ENCODE results near the gene LSM4.
A peak's percentile ranks its signal among the peaks of the same experiment; 100 is the strongest.

Gene LSM4

DNA sequence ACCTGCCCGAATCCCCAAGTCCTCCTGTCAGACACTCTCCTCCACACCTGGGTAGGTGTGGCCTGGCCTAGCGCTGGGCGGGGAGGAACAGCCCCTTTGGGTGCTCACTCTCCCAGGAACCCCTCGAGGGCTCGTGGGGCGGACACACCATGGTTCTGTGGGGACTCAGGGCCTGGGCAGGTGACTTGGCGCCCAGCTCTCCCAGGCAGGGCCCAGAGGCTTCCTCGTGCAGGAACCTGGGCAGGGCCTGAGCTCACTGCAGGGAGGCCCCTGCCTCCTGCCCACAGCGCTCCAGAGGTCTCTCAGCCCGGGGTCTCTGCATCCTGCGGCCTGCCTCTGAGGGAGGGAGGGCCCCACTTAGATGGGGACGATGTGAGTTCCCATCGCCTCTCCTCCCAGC lies 11.9 kb downstream of the LSM4 start:
- no peak for DNase-seq (ENCODE audit: low spot score)

DNA sequence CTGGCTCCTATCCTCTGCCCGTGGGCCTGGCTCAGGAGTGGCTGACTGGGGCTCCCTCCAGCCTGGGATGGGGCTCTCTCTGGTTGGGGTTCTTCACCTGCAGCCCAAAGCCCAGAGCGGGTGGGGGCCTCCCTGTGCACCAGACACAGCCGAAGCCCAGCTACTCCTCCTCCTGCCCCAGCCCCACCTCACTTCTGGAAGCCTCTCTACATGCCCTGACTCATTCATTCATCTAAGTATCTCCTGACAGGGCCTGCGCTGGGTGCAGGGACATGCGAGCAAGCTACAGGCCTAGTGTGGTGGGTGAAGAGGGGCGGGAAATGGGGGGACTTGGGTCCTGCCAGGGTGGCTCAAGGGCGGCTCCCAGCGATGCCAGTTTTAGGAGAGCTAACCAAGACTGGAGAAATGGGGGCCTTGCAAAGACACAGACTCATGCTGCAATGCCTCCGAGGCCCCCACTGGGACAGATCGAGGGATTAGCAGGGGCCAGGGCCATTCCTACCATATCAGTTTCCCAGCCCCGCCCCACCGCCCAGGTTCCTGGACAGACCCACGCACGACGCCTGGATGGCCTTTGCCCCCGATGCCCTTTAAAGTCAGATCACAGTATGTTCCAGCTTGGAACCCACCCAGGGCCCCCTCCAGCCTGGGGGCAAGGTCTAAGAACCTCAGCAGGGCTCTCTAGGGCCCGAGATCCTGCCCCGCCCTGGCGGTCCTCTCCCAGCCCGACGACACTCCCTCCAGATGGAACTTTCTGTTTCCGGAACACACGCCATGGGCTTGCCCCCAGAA lies 12.6 kb downstream of the LSM4 start:
- no peak for DNase-seq (ENCODE audit: low spot score)

DNA sequence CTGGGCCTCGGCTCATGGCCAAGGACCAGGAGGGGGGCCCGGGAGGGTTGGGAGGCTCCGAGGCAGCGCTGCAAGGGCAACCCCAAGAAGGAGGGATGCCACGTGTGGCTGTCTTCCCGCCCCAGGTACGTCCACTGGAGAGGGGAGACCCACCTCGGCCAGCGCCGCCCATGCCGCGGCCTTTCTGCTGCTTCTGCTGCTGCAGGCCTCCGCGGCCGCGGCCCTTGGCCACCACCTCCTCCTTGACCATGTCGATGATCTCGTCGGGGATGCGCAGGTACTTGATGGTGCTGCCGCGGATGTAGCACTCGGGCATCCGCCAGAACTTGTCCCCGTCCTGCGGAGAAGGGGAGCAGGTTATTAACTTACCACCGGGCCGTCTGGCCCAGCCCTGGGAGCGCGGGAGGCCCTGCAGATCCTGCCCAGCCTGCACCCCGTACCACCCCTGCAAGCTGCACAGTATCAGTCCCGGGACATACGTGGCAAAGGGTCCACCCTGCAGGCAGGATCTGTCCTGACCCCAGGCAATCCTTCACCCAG lies 13.3 kb downstream of the LSM4 start:
- no peak for DNase-seq (ENCODE audit: low spot score)

DNA sequence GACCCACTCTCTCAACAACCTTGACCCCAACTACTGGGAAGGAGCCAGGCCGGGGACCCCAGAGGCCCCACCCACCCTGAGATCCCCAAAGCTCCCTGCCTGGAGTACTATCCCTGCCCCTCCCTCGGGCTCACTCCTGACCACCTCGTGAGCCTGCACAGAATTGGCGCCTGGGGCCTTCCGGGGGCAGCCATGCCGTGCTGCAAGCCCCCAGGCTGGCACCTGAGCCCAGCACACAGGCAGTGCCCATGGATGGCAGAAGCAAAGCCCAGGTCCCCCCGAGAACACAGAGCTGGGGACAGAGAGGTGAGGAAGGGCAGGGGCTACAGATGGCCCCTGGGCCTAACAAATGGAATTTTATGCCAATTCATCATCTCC lies 13.9 kb downstream of the LSM4 start:
- no peak for DNase-seq (ENCODE audit: low spot score)

DNA sequence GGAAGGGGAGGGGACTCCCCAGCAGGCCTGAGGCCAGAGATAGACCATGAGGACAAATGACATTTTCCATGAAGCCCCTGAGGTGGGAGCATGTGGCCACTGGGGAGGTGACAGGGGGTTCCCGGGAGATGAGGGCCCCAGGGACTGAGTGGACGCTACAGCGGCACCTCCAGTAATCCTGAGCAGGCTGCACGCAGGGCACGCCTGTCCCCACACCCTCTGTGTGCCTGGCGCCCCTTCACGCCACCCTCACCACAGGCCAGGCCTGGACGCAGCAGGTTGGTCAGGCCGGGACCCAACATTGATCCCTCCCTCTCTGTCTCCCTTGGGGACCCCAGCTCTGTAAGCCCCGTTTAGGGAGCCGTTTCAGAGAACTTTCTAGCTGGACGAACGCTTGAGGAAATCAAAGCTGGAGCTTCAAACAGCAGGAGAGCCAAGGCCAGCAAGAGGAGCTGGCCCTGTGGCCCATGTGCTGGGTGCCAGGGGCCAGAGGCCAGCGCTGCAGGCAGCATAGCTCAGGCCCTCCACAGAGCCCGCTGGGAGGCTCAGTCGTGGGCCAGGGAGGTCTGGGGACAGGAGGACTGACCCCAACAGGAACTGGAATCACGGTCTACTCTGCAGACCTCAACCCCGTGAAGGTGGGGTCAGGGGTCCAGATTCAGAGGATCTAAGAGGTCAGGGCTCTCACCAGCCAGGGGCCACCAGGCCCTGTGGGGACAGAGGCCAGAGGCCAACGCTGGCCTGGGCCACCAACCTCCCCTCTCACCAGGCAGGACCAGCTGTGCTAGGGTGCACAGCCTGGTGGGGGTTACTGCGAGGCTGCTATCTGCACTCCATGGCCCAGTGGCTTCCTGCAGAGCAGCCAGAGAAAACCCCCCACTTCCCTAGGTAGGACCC lies 14.6 kb downstream of the LSM4 start:
- no peak for DNase-seq (ENCODE audit: low spot score)

DNA sequence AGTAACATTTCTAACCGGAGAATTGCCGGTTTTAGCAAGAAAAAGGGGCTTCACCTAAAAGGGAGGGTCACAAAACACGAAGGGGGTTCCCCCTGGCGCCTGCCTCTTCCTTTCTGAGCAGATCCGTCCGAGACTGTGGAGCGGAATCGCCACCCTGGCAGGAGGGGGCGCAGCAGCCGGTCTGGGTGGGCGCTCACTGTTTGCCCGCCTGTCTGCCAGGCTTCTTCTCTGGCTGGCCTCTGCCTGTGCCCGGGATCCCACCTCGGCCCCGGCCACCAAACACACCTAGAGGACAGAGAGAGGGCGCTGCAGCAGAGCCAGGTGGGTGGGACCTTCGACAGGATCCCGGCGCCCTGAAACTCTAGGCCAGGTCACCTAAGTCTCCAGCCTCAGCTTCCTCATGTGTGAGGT lies 15.6 kb downstream of the LSM4 start:
- no peak for DNase-seq (ENCODE audit: low spot score)

DNA sequence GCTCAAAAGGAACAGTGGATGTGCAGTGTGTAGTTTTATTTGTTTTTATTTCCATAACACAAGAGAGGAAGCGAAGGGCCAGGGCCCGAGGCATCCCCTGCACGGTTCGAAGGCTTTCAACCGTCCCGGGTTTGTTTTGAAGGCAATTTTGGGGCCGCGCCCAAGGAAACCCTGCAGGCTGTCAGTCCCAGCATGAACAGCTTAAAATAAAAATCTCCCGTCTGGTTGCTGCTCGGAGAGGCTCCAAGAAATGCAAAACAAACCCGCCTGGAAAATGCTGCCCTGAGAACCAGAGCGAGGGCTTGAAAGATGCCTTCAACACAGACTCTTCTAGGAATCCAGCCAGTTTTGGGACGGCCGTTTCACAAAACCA lies 16.0 kb downstream of the LSM4 start:
- DNase-seq (ENCODE audit: low spot score), result no peak

DNA sequence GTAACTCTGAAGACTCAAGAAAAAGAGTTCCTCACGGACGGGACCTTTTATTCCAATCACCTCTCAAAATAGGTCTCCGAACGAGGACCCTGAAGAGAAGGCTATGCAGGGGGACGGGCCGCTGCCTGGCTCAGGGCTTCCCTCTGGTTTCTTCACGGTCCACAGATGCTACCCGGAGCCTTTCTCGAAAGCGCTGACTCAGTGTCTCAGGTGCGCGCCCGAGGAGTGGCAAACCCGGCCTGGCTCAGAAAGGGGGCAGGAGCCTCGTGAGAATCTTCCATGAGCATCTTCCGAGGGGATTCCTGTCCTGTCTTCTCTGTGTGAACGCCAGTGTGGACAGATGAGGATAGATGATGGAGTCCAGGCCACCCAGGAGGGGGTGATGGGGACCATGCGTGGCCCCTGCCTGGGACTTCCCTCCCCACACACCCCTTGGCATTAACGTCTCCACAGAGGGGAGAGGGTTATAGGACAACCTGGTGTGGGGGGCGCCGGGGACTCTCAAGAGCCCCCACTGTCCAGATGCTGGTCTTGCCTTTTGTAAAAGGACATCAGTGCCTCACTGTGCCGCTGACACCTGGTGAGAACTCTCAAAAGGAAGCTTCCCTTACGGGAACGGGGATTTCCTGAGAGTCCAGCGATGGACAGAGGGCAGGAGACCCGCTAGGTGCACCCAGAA lies 16.5 kb downstream of the LSM4 start:
- no peak for DNase-seq (ENCODE audit: low spot score)

DNA sequence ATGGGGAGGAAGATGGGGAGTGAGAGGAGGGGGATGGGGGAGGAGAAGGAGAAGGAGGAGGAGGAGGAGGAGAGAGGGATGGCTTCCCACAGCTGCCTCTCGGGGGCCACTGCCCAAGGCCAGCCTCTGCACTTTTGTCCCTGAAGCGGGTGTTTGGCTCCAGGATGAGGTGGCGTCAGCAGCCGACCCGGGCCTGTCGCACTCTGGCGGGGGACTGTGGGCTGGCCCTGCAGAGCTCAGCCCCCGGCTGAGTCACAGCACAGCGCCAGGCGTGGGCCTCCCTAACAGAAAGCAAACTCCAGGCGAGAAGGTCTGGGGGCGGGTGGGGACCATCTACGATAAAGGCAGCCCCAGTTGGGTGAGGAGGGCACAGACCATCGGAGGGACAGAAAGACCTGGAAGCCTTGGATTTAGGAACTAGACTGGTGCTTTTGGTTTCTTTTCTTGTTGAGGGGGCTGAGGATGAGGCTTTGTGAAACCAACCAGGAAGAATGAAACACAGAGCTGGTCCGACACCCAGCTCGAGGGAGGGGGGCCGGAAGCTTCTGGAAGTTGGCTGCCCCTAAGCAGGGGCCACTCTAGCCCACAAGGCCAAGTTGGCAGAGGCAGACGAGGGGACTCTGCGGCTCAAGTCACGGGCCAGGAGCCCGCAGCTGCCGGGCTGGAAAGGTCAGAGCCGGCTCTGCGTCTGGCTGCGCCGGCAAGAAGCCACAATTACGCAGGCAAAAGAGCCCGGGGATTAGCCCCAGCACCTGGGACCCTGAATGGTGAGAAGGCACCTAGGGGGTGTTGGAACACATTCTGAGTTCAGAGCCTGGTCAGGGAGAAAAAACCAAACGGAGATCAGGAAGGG lies 18.2 kb downstream of the LSM4 start:
- no peak for DNase-seq (ENCODE audit: low spot score)

DNA sequence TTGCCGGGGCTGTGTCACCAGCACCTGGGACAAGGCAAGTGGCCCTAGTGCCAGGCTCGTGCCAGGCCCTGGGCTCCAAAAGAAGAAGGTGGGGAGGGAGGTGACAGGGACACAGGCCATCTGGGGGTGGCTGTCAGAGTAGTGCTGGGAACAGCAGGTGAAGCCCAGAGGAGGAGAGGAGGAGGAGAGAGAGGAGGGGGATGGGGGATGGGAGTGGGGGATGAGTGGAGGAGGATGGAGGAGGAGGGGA lies 18.7 kb downstream of the LSM4 start:
- DNase-seq (ENCODE audit: low spot score), result no peak

DNA sequence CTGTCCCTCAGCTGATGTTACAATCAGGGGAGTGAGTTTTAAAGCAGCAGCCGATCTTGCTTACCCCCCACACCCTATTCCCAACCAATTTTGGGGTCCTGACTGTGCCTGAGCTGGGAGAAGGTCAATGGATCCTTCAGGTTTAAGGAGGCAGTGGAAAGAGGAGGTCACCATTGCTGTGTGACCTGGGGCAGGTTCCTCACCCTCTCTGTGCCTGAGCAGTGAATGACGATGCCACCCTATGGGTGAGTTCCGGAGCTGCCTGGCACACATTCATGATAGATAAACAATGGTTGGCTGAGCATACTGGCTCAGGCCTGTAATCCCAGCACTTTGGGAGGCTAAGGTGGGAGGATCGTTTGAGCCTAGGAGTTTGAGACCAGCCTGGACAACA lies 21.2 kb downstream of the LSM4 start:
- no peak for DNase-seq (ENCODE audit: low spot score)

DNA sequence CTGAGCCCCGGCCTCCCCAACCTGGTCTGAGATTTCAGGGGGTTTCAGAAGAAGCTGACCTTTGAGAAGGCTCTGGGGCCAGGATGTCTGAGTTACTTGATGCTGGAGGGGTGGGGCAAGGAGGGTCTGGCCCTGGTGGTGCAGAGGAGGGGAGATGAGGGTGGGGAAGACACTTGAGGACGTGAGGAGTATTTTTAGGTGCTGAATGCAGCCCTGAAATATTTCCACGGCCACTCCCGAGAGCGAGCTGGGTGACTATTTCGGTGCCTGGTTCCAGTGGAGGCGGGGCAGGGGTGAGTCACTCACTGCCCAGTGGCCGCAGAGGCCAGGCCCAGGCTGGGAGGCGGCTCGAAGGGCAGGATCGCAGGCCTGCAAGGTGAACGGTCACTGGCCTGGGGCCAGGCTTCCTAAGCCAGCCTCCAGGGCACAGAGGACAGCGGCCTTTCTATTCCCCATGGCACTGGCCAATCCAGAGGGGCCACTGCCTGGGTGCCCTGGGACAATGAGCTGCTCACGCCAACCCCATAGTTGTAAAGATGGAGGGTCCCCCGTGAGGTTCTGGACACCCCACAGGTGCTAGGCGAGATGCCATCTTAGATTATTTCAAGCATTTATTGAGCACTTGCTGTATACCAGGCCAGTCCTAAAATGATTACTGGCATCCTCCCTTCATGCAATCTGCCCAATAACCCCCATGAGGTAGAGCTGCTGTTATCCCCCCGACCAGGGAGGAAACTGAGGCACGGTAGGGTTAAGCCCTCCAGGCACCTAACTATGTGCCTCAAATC lies 21.8 kb downstream of the LSM4 start:
- peak; percentile 88 for DNase-seq (ENCODE audit: low spot score)

DNA sequence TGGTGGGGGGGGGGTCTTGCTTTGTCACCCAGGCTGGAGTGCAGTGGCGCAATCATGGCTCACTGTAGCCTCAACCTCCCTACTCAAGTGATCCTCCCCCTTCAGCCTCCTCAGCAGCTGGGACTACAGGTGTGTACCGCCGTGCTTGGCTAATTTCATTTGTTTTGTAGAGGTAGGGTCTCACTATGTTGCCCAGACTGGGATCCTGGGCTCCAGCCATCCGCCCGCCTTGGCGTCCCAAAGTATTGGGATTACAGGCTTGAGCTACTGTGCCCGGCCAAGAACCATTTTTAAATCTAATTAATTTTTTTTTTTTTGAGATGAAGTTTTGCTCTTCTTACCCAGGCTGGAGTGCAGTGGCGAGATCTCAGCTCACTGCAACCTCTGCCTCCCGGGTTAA lies 23.2 kb downstream of the LSM4 start:
- DNase-seq (ENCODE audit: low spot score), result no peak

DNA sequence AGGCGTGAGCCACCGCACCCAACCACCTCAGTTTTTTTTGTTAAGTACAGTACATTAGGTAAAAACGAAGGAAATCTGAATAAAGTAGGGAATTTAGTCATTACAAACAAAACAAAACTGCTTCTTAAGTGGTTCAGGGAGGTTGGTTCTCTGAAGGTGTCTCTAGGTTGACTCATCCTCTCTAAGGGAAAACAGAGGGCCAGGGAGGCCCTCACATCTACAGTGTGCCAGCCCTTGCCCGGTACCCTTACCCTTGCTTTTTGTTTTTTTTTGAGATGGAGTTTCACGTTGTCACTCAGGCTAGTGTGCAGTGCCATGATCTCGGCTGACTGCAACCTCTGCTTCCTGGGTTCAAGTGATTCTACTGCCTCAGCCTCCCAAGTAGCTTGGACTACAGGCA lies 24.3 kb downstream of the LSM4 start:
- DNase-seq (ENCODE audit: low spot score), result no peak

DNA sequence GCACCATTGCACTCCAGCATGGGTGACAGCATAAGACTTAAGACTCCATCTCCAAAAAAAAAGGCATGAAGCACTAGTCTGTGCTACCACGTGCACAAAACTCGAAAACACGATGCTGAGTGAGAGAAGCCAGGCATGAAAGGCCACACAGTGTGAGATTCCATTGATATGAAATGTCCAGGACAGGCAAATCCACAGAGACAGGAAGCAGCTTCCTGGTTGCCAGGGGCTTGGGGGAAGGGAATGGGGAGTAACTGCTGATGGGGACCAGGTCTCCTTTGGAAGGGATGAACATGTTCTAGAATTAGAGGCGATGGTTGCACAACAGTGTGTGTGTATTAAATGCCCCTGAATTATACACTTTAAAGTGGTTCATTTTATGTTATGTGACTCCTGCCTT lies 25.6 kb downstream of the LSM4 start:
- DNase-seq (ENCODE audit: low spot score), result no peak

DNA sequence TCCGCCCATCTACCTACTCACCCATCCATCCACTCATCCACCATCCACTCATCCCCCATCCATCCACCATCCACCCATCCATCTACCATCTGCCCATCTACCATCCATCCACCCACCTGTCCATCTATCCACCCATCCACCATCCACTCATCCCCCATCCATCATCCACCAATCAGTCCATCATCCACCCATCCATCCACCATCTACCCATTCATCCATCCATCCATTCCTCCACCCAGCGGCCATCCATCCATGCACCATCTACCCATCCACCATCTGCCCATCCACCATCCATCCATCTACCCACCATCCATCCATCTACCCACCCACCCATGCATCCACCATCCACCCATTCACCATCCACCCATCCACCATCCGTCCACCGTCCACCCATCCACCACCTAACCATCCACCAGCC lies 27.8 kb downstream of the LSM4 start:
- no peak for DNase-seq (ENCODE audit: low spot score)

DNA sequence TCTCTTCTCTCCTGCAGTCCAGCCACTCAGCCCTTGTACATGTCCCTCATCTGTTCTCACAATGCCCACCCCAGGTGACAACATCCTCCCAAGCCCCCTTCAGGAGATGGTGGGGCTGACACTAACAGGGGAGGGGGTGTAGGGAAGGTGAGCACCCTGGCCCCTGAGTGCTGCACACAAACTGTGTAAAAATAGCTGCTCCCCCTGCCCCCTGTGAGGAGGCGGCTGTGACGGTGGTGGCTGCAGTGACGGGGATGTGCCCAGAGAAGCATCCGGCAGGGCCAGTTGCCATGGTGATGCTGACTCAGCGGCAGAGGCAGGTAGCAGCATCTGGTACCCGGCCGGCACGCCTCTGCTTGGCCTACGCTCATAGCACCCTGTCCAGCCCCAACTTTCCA lies 28.4 kb downstream of the LSM4 start:
- DNase-seq (ENCODE audit: low spot score), result no peak

DNA sequence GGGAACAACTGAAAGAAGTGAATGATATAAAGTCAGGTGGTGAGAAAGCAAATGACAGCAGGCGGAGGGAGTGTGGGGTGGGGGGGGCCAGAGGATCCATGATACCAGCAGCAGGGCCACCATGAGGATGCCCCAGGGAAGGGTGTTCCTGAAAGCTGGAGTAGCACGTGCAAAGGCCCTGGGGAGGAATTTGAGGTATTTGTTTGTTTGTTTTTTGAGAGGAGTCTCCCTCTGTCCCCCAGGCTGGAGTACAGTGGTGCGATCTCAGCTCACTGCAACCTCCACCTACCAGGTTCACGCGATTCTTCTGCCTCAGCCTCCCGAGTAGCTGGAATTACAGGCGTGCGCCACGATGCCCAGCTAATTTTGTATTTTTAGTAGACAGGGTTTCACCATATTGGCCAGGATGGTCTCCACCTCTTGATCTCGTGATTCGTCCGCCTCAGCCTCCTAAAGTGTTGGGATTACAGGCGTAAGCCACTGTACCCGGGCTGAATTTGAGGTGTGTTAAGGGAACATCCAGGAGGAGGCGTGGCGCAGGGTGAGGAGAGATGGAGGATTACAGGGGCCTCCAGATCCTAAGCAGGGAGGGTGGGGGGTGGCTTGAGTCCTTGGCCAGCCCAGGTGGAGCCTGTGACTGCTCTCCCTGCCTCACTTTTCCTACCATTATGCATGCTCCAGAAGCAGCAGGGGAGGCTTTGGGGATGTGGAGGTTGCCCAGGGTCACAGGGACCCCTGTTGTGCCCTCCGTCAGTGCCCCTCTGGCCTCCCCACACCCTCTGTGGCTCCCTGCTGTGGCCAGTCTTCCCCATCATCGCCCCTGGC lies 29.0 kb downstream of the LSM4 start:
- no peak for DNase-seq (ENCODE audit: low spot score)

DNA sequence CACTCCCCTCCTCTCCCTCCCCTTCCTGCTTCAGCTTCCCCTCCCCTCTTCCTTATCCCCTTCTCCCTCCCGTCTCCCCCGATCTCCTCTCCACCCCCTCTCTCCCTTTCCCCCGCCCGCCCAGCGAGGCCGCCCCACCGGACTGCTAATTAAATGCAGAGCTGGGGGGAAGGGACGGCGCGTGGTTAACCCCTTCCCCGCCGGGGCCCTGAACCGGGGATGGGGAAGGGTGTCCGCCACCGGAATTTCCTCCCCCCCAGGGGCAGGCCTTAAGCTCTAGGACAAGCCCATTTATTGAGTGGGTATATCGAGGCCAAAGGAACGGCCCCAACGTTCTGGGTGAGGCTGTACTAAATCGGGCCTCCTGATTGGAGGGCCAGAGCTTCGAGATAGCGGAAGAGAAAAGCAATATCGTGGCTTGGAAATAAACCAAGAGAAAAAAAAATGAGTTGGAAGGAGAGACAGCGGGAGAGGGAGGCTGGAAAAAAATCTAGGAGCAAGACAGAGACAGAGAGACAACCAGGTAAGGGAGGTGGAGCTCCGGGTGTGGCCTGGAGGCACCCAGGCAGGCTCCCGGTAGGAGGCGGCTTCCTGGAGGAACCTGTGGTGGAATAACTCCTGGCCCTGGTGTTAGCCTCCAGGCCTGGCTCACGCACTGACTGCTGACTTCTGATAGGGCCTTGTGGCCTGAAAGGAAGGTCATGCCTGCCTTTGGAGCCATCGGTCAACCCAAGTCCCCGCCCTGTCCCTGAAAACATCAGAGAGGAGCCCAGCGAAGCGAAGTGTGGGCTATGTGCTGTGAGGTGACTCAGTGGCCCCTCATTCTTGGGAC lies 29.9 kb downstream of the LSM4 start:
- DNase-seq (ENCODE audit: low spot score), result peak; percentile 84

DNA sequence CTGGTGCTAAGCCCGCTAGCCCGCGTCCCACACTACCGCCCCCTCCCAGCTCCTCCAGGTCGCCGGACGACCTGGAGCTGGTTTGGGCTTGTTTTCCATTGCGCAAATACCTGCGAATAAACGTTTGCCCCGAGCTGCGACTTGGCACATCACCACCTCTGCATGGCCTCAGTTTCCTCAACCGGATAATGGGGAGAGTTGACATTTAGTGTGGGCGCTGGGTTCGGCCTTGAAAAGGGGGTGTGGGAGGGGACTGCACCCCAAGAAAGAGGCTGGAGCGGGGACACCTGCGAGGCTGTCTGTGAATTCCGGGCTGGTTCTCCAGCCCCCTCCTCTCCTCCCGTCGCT lies 30.4 kb downstream of the LSM4 start:
- DNase-seq (ENCODE audit: low spot score), result no peak

All from HuH-7.5 (cell line).